ENCODE measurements around the gene MICAL3.
"Not testable (repeated sequence)": the region's sequence is repeated elsewhere in the genome, so short reads cannot be mapped to it uniquely, and the experiment has no call there.

MICAL3 gene

DNA sequence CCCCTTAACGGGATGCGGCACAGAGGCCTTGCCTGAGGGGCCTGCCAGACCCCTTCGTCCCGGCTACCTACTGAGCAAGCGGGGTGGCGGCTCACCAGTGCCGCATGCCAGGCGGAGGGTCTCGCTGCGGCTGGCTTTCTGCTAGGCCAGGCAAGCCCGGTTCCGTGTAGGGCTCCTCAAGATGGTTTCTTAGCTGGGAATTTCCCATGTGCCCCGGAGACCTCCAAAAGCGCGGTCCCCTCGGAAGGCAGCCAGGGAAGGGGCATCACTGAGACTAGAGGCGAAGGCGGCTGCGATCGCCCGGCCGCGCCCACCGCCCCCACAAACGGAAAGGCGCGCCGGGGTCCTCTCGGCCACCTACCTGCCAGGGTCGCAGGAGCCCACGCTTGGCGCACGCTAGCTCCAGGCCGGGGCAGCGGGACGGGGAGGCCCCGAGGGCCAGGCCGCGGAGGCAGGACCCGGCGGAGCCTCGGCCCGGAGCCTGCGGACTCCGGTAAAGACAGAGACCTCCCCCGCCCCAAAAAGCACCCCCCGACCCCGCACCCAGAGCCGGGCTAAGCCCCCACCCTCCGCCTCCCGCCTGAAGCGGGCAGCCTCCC lies 23.8 kb downstream of the MICAL3 start:
- DNase-seq (ENCODE audit: low spot score) = no peak

- DNase-seq (ENCODE audit: low spot score) = no peak
Measured at GRCh38 chr22:17999851-18000250, 24.5 kb downstream of the MICAL3 start.

DNA sequence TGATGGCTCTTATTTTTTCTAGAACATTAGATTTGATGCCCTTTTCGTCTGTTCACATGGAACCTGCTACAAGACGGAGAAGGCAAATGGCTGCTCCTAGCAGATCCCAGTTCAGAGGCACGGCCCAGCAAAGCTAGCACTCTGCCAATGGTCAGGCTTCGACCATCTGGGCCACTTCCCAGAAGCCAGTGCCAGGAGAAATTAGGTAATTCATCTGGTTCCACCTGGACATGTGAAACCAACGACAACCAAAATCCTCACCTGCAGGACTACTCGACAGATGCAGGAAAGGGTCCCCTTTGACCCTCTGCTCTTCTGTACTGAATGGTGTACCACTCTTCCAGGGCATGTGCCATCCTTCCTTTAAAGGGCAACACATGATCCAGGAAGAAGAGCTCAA lies 25.4 kb downstream of the MICAL3 start:
- DNase-seq (ENCODE audit: low spot score) = no peak

- DNase-seq (ENCODE audit: low spot score) = no peak
Measured at GRCh38 chr22:17997456-17997855, 26.9 kb downstream of the MICAL3 start.

- DNase-seq (ENCODE audit: low spot score) = not testable (repeated sequence)
Measured at GRCh38 chr22:17995256-17995655, 29.1 kb downstream of the MICAL3 start.

GRCh38 chr22:17994424-17995108 lies 29.8 kb downstream of the MICAL3 start:
- DNase-seq (ENCODE audit: low spot score) = no peak

DNA sequence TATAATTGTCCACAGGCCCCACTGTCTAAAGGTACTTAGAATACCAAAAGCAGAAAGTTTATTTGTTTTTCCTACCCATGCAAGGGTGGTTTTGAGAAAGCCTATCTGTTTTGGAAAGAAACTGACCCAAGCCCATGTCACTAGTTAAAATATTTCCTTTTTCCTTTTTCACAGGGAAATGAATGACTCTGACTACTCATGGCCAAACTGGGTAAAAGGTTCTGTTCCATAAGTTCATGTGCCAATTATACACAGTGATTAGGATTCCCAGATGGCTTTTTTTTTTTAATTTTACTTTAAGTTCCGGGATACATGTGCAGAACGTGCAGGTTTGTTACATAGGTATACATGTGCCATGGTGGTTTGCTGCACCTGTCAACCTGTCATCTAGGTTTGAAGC lies 31.4 kb downstream of the MICAL3 start:
- DNase-seq (ENCODE audit: low spot score) = not testable (repeated sequence)

DNA sequence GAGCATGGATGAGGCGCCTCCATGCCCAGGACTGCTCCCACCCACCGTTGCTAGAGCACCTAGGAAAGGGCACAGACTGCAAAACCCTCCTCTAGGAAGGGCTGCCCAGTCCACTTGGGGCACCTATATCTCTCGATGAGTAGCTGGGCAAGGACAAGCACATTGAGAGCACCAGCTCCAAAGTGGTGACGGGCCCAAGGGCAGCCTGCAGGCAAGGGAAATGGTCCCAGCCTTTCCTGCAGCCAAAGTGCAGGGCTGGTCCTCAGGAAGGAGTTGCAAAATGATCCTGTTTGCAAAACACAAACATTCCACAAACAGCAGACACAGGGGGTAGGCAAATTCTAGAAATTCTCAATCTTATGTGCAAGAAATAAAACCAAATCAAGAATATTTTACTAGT lies 32.4 kb downstream of the MICAL3 start:
- DNase-seq (ENCODE audit: low spot score) = not testable (repeated sequence)

DNA sequence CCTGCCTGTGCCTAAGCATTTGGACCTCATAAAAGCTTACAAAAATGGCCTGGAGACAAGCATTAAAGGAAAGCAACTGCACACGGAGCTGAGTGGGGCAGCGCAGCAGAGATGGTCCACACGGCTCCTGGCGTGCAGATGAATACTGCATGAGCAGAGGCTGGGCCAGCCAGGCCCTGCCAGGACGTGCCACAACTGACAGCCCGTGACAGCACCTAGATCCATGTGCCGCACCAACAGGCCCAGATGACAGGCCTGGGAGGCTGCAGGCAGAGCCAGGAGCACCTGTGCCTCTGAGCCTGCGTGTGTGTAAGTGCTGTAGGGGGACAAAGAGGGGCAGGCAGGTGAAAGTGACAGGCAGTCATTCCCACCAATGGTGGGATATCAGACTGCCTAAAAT lies 33.4 kb downstream of the MICAL3 start:
- no peak for DNase-seq (ENCODE audit: low spot score)

- no peak for DNase-seq (ENCODE audit: low spot score)
Measured at GRCh38 chr22:17990147-17990546, 34.2 kb downstream of the MICAL3 start.

DNA sequence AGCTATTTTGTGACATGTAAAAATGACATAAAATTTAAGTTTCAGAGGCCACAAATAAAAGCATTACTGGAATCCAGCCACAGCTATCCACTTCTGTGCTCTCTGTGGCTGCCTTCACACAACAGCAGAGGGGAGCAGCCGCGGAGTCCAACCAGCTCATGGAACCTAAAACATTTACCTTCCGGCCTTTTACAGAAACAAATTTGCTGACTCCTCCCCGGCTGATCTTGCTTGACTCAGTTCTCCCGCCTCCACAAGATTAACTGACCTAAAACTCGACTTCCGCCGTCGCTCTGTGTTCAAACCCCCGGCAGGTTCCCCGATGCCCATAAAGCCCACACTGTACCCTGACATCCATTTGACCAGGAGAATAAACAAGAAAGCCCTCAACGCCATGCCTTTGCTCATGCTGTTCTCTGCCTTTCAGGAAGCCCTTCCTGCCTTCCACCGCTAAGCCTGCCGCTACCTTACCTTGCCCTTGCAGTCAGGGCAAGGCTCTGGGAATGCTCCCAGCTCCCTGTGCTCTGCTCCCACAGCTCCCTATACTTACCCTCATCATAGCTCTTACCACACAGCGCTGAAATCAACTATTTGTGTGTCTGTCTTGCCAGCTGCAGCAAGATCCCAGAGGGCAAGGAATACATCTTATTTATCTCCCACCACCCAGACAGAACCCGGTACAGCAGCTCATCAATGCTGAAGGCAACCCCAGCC lies 35.4 kb downstream of the MICAL3 start:
- no peak for DNase-seq (ENCODE audit: low spot score)

- no peak for DNase-seq (ENCODE audit: low spot score)
Measured at GRCh38 chr22:17985606-17986005, 38.8 kb downstream of the MICAL3 start.

- not testable (repeated sequence) for DNase-seq (ENCODE audit: low spot score)
Measured at GRCh38 chr22:17985071-17985470, 39.3 kb downstream of the MICAL3 start.

DNA sequence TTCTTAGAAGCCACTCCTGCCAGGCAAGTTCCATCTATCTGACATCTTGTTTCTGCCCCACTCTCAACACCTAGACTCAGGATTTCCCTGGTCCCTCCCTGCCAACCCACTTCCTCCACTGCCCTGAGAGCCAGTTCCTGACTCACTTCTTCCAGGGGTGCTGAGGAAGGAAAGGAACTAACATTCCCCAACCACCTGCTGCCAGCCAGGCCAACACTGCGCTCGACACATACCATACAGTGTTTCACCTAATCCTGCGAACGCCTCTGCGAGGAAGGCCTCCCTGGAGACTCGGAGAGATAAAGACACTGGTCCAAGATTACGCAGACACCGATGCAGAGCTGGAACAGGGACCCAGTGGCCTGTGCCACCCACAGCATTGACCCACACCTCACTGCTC lies 40.2 kb downstream of the MICAL3 start:
- DNase-seq (ENCODE audit: low spot score) = no peak

DNA sequence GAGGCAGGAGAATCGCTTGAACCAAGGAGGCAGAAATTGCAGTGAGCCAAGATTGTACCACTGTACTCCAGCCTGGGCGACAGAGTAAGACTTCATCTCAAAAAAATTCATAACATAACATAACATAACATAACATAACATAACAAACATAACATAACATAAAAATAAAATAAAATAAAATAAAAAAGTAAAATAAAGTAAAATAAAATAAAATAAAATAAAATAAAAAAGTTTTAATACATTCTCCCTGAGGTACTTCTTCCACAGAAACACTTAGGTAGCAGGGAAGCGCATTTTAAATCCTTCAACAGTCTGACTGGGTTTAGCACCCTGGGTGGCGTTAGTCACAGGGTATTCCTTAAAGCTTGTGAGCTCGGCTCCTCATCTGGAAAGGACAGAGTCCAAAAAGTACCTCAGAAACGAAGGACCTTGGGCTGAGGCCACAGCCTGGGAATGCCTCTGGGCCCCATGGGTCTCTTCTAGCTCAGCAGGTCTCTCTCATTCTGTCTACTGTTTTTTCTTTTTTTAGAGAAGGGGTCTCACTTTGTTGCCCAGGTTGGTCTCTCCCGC lies 41.7 kb downstream of the MICAL3 start:
- DNase-seq (ENCODE audit: low spot score) = no peak

GRCh38 chr22:17981497-17981896 lies 42.9 kb downstream of the MICAL3 start:
- no peak for DNase-seq (ENCODE audit: low spot score)

DNA sequence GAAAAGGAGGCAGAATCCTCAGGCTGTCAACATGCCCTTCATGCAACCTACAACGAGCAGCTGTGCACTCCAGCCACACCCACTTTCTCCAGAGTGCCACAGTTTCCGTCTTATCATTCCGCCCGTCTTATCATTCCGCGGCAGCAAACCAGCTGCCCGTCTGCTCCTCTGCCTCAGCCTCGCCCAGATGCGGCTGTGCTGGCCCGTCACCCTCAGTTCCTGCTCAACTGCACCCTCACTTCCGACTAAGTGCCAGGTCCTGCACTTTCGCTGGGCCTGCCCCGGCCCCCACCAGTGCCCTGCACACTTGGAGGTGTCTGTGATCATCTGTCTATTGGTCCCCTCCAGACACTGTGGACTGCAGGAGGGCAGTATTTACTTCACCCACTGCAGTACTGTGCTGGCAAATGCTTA lies 43.7 kb downstream of the MICAL3 start:
- DNase-seq (ENCODE audit: low spot score) = no peak

- DNase-seq (ENCODE audit: low spot score) = no peak
Measured at GRCh38 chr22:17980015-17980590, 44.3 kb downstream of the MICAL3 start.

GRCh38 chr22:17978027-17978426 lies 46.3 kb downstream of the MICAL3 start:
- DNase-seq (ENCODE audit: low spot score) = no peak

DNA sequence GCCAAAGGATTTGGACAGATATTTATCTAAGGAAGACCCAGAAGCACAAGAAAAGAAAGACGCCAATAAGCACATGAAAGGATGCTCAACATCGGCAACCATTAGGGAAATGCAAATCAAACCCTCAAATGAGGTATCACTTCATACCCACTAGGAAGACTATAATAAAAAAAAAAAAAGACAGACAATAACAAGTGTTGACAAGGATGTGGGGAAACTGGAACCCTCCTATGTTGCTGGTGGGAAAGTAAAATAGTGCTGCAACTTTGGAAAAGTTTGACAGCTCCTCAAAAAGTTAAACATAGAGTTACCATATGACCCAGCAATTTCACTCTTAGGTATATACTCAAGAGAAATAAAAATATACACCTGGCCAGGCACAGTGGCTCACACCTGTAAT lies 47.0 kb downstream of the MICAL3 start:
- DNase-seq (ENCODE audit: low spot score) = no peak

- DNase-seq (ENCODE audit: low spot score) = no peak
Measured at GRCh38 chr22:17976121-17976520, 48.2 kb downstream of the MICAL3 start.

GRCh38 chr22:17974703-17975372 lies 49.5 kb downstream of the MICAL3 start:
- no peak for DNase-seq (ENCODE audit: low spot score)
